Liver (tissue), 9 donors: Measurements from ENCODE around the gene NBEA. TPM values are rescaled to one million over a fixed set of nuclear protein-coding genes. Genes with fewer than 3 reads are reported as not detected.

Experiments used
- DNase-seq: peaks from one replicate; pipeline ENCODE4 v3.0.0-alpha.2; 2017; ENCODE audit warnings: low spot score
- H3K27ac ChIP-seq, 2 donors: one replicate each; pipeline ENCODE4 v1.7.0; 2013; ENCODE audit warnings: inconsistent platforms in 2 of 2, low read length in 2 of 2, control low read depth in 1 of 2, low read depth in 1 of 2, mild to moderate bottlenecking in 1 of 2
- H3K27me3 ChIP-seq, 4 donors: one replicate each; pipeline versions ENCODE4 v1.6.1 to v1.7.0; 2013; ENCODE audit warnings: low read length in 3 of 4, inconsistent platforms in 1 of 4, mild to moderate bottlenecking in 1 of 4, moderate library complexity in 1 of 4; ENCODE audit not compliant: control insufficient read depth in 4 of 4, insufficient read depth in 4 of 4
- H3K36me3 ChIP-seq, 4 donors: one replicate each; pipeline versions ENCODE4 v1.6.1 to v1.7.0; 2013; ENCODE audit warnings: low read length in 3 of 4, mild to moderate bottlenecking in 3 of 4, low read depth in 1 of 4, moderate library complexity in 1 of 4; ENCODE audit not compliant: control insufficient read depth in 4 of 4, insufficient read depth in 3 of 4
- H3K4me1 ChIP-seq, 4 donors: one replicate each; pipeline versions ENCODE4 v1.6.1 to v1.7.0; 2013; ENCODE audit warnings: low read length in 3 of 4, mild to moderate bottlenecking in 3 of 4, moderate library complexity in 1 of 4; ENCODE audit not compliant: control insufficient read depth in 4 of 4, insufficient read depth in 4 of 4
- H3K4me3 ChIP-seq, 3 donors: one replicate each; pipeline versions ENCODE4 v1.6.1 to v1.7.0; 2013; ENCODE audit warnings: low read length in 3 of 3, control low read depth in 1 of 3, low read depth in 1 of 3, mild to moderate bottlenecking in 1 of 3
- H3K9ac ChIP-seq, 2 donors: one replicate each; pipeline ENCODE4 v1.7.0; 2013; ENCODE audit warnings: low read length in 2 of 2, mild to moderate bottlenecking in 2 of 2, moderate library complexity in 2 of 2, control low read depth in 1 of 2, low read depth in 1 of 2
- H3K9me3 ChIP-seq, 4 donors: one replicate each; pipeline versions ENCODE4 v1.6.1 to v1.7.0; 2013; ENCODE audit warnings: low read length in 3 of 4; ENCODE audit not compliant: control insufficient read depth in 4 of 4
- EGR1 ChIP-seq, 2 donors: IDR thresholded peaks; 2 replicates each; pipeline ENCODE4 v1.6.1; 2016 to 2018; ENCODE audit warnings: antibody characterized with exemption in 2 of 2, low read depth in 2 of 2
- FOXA1 ChIP-seq: IDR thresholded peaks from 2 replicates; pipeline ENCODE4 v1.6.1; 2016; ENCODE audit warnings: antibody characterized with exemption
- FOXA2 ChIP-seq: IDR thresholded peaks from 2 replicates; pipeline ENCODE4 v1.6.1; 2016; ENCODE audit warnings: antibody characterized with exemption
- HNF4A ChIP-seq, 2 donors: conservative IDR thresholded peaks; 2 replicates each; pipeline ENCODE4 v1.6.1; 2016; ENCODE audit warnings: antibody characterized with exemption in 2 of 2, mild to moderate bottlenecking in 2 of 2
- HNF4G ChIP-seq: IDR thresholded peaks from 2 replicates; pipeline ENCODE4 v1.6.1; 2016; ENCODE audit warnings: antibody characterized with exemption
- JUND ChIP-seq, 2 donors: IDR thresholded peaks; 2 replicates each; pipeline ENCODE4 v1.6.1; 2016; ENCODE audit warnings: antibody characterized with exemption in 2 of 2
- NR2F2 ChIP-seq: IDR thresholded peaks from 2 replicates; pipeline ENCODE4 v1.6.1; 2016; ENCODE audit warnings: antibody characterized with exemption
- RAD21 ChIP-seq, 2 donors: IDR thresholded peaks; 2 replicates each; pipeline ENCODE4 v1.6.1; 2016; ENCODE audit warnings: antibody characterized with exemption in 2 of 2, mild to moderate bottlenecking in 2 of 2
- SP1 ChIP-seq: IDR thresholded peaks from 2 replicates; pipeline ENCODE4 v1.6.1; 2018; ENCODE audit warnings: antibody characterized with exemption, mild to moderate bottlenecking
- TAF1 ChIP-seq: conservative IDR thresholded peaks from 2 replicates; pipeline ENCODE4 v1.6.1; 2016; ENCODE audit warnings: antibody characterized with exemption, mild to moderate bottlenecking
- YY1 ChIP-seq: IDR thresholded peaks from 2 replicates; pipeline ENCODE4 v1.6.1; 2016; ENCODE audit warnings: antibody characterized with exemption, mild to moderate bottlenecking
- WGBS: extraction: QIAGEN DNeasy Blood & Tissue Kit; methylation state at CpG from one replicate; pipeline ENCODE4 v1.1.7; 2013; 5-methylcytosine and 5-hydroxymethylcytosine counted together
- polyA plus RNA-seq, 2 donors: library from polyadenylated mRNA; stranded (reverse) in 1 of 2; unstranded in 1 of 2; fragments of 200-250 nt in 1 of 2; fragments of >200 nt in 1 of 2; fragmentation: Nextera tagmentation in 1 of 2; extraction: Ambion mirVana in 1 of 2; gene quantifications; one replicate each; pipeline versions ENCODE4 v1.2.1 to v1.2.3, GENCODE V29; 2013 to 2015
- total RNA-seq, 2 donors: library from RNA; depleted of rRNA; stranded (reverse); fragments of >200 nt; gene quantifications; one replicate each; pipeline ENCODE4 v1.2.3, GENCODE V29; 2014
- TF ChIP-seq, protein P1 (sequence below): IDR thresholded peaks from 2 replicates; pipeline ENCODE4 v1.6.1; 2016; ENCODE audit warnings: antibody characterized with exemption
- TF ChIP-seq, protein P2 (sequence below): fragments of 150-350 bp; IDR thresholded peaks from 2 replicates; pipeline ENCODE4 v1.5.1; 2017; ENCODE audit warnings: improper control_type of control experiment, low read depth, low read length; ENCODE audit not compliant: missing input control
- TF ChIP-seq, protein P3 (sequence below): IDR thresholded peaks from 2 replicates; pipeline ENCODE4 v1.6.1; 2016; ENCODE audit warnings: antibody characterized with exemption
- TF ChIP-seq, protein P4 (sequence below): IDR thresholded peaks from 2 replicates; pipeline ENCODE4 v1.6.1; 2016; ENCODE audit warnings: antibody characterized with exemption
- donor health status: healthy.
- donor health status: healthy.
- donor health status: healthy.
- donor health status: healthy.
- donor health status: healthy.

NBEA gene
- total and polyA plus RNA-seq, 4 donors: 0.24 to 3.5 (median 1.4) TPM

DNA sequence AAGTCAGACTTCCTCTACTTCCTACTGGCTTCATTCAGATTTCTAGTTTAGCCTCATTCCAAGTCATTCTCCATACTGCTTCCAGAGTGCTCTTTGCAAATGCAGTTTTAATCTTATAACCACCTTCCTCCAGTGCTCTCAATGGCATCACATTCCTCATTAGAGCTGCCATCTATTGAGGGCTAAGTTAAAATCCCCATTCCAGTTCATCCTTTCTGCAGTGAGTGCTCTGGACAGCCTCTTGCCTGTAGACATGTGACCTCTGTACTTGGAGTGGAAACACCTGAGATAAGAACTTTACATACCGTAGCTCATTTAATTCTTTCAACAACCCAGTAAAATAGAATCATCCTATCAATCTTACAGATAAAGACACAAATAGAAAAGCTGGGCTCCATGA lies 592.3 kb downstream of the NBEA start:
- Histone ChIP-seq H3K4me3 (no peak overlapping the region), H3K27me3 (no peaks in the 10 kb centered on the region), H3K9ac (no peak overlapping the region), H3K27ac (no peak overlapping the region), H3K4me1 (peaks cover 0 to 1% (median 0%) of the 10 kb centered on the region in 4 donors), H3K9me3 (no peaks in the 10 kb centered on the region), H3K36me3 (no peaks in the 10 kb centered on the region)
- 49% methylated on average over 1 of the region's 1 CpG for WGBS
- no peak for DNase-seq
- no peak for TF ChIP-seq FOXA2
- no peak for TF ChIP-seq YY1
- no peak for TF ChIP-seq HNF4G
- no peak for TF ChIP-seq JUND (IDR thresholded peaks at IDR 0.05)
- no peak for TF ChIP-seq EGR1 (IDR thresholded peaks at IDR 0.05; ENCODE audit: low read depth in 2 of 2)
- TF ChIP-seq HNF4A (conservative IDR thresholded peaks at IDR 0.05): no peak
- TF ChIP-seq, protein P1, sequence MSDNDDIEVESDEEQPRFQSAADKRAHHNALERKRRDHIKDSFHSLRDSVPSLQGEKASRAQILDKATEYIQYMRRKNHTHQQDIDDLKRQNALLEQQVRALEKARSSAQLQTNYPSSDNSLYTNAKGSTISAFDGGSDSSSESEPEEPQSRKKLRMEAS: no peak
- no peak for TF ChIP-seq FOXA1
- TF ChIP-seq NR2F2: no peak
- TF ChIP-seq TAF1: no peak
- TF ChIP-seq, protein P2, sequence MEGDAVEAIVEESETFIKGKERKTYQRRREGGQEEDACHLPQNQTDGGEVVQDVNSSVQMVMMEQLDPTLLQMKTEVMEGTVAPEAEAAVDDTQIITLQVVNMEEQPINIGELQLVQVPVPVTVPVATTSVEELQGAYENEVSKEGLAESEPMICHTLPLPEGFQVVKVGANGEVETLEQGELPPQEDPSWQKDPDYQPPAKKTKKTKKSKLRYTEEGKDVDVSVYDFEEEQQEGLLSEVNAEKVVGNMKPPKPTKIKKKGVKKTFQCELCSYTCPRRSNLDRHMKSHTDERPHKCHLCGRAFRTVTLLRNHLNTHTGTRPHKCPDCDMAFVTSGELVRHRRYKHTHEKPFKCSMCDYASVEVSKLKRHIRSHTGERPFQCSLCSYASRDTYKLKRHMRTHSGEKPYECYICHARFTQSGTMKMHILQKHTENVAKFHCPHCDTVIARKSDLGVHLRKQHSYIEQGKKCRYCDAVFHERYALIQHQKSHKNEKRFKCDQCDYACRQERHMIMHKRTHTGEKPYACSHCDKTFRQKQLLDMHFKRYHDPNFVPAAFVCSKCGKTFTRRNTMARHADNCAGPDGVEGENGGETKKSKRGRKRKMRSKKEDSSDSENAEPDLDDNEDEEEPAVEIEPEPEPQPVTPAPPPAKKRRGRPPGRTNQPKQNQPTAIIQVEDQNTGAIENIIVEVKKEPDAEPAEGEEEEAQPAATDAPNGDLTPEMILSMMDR: no peak
- TF ChIP-seq, protein P3, sequence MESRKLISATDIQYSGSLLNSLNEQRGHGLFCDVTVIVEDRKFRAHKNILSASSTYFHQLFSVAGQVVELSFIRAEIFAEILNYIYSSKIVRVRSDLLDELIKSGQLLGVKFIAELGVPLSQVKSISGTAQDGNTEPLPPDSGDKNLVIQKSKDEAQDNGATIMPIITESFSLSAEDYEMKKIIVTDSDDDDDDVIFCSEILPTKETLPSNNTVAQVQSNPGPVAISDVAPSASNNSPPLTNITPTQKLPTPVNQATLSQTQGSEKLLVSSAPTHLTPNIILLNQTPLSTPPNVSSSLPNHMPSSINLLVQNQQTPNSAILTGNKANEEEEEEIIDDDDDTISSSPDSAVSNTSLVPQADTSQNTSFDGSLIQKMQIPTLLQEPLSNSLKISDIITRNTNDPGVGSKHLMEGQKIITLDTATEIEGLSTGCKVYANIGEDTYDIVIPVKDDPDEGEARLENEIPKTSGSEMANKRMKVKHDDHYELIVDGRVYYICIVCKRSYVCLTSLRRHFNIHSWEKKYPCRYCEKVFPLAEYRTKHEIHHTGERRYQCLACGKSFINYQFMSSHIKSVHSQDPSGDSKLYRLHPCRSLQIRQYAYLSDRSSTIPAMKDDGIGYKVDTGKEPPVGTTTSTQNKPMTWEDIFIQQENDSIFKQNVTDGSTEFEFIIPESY: no peak

DNA sequence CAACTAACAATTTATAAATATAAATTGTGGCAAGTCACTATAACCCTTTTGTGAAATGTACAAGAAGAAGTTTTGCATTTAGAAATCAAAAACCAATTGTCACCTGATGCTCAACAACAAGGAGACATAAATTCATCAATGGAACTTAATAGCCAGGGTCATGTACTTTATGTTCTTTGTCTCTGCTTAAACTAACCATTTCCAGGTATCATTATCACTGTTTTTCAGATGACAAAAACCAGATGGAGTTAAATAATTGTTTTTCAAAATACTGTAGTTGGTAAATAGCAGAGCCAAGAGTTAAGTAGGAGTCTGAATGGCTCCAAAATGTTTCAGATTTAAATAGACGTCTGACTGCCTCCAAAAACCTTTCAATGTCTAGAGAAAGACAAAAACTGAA lies 606.7 kb downstream of the NBEA start:
- no peaks in the 10 kb centered on the region for H3K36me3 ChIP-seq
- no peaks in the 10 kb centered on the region for H3K4me1 ChIP-seq
- no peaks in the 10 kb centered on the region for H3K27me3 ChIP-seq
- TF ChIP-seq, protein P1: no peak
- TF ChIP-seq, protein P2: no peak
- TF ChIP-seq SP1 (no peak), JUND (IDR thresholded peaks at IDR 0.05) (no peak), NR2F2 (no peak), HNF4A (conservative IDR thresholded peaks at IDR 0.05) (no peak), YY1 (no peak), RAD21 (IDR thresholded peaks at IDR 0.05) (no peak)
- TF ChIP-seq, protein P3: no peak
- TF ChIP-seq, protein P4, sequence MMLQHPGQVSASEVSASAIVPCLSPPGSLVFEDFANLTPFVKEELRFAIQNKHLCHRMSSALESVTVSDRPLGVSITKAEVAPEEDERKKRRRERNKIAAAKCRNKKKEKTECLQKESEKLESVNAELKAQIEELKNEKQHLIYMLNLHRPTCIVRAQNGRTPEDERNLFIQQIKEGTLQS: no peak
- H3K27ac ChIP-seq: no peak overlapping the region
- WGBS: 85% methylated on average over 1 of the region's 1 CpG
- no peaks in the 10 kb centered on the region for H3K9me3 ChIP-seq
- H3K4me3 ChIP-seq: no peak overlapping the region
- H3K9ac ChIP-seq: no peak overlapping the region
- DNase-seq: no peak
